ENCODE data around the gene TMEM239. TPM values are rescaled to one million over a fixed set of nuclear protein-coding genes. Genes with fewer than 3 reads are reported as not detected.
"Not testable (repeated sequence)": the region's sequence is repeated elsewhere in the genome, so short reads cannot be mapped to it uniquely, and the experiment has no call there.

The TMEM239 gene
- total RNA-seq, 1 donor from 2014 or later, result not detected

- no peaks in the 10 kb centered on the region for H3K9me3 ChIP-seq
- no peaks in the 10 kb centered on the region for H3K36me3 ChIP-seq
- H3K4me1 ChIP-seq, result peaks cover 13% of the 10 kb centered on the region
- no peak for DNase-seq (ENCODE audit: extremely low spot score in 2 of 2)
- H3K27me3 ChIP-seq, result no peaks in the 10 kb centered on the region
- H3K27ac ChIP-seq, result peak overlapping the region; percentile 53
- no peak overlapping the region for H3K4me3 ChIP-seq
- intact Hi-C loops (cut with DNase I), result no loop called here
- TF ChIP-seq, protein P1, sequence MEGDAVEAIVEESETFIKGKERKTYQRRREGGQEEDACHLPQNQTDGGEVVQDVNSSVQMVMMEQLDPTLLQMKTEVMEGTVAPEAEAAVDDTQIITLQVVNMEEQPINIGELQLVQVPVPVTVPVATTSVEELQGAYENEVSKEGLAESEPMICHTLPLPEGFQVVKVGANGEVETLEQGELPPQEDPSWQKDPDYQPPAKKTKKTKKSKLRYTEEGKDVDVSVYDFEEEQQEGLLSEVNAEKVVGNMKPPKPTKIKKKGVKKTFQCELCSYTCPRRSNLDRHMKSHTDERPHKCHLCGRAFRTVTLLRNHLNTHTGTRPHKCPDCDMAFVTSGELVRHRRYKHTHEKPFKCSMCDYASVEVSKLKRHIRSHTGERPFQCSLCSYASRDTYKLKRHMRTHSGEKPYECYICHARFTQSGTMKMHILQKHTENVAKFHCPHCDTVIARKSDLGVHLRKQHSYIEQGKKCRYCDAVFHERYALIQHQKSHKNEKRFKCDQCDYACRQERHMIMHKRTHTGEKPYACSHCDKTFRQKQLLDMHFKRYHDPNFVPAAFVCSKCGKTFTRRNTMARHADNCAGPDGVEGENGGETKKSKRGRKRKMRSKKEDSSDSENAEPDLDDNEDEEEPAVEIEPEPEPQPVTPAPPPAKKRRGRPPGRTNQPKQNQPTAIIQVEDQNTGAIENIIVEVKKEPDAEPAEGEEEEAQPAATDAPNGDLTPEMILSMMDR (IDR thresholded peaks at IDR 0.05), result no peak
- no peak for TF ChIP-seq POLR2AphosphoS5 (IDR thresholded peaks at IDR 0.05; ENCODE audit: insufficient read depth in 1 of 2, low read depth in 1 of 2)
- no peak for TF ChIP-seq POLR2A (IDR thresholded peaks at IDR 0.05)
Measured at GRCh38 chr20:2804852-2805688, 11.1 kb upstream of the TMEM239 start.

- H3K27ac ChIP-seq, result no peak overlapping the region
- TF ChIP-seq, protein P1 (IDR thresholded peaks at IDR 0.05), result no peak
- TF ChIP-seq POLR2AphosphoS5 (IDR thresholded peaks at IDR 0.05; ENCODE audit: insufficient read depth in 1 of 2, low read depth in 1 of 2), result no peak
- no peak for TF ChIP-seq POLR2A (IDR thresholded peaks at IDR 0.05)
- H3K36me3 ChIP-seq, result no peaks in the 10 kb centered on the region
- DNase-seq (ENCODE audit: extremely low spot score in 2 of 2), result no peak
- no peaks in the 10 kb centered on the region for H3K9me3 ChIP-seq
- intact Hi-C loops (cut with DNase I), result no loop called here
- no peak overlapping the region for H3K4me3 ChIP-seq
- H3K4me1 ChIP-seq, result peaks cover 6% of the 10 kb centered on the region
- H3K27me3 ChIP-seq, result no peaks in the 10 kb centered on the region
Measured at GRCh38 chr20:2805689-2806350, 10.3 kb upstream of the TMEM239 start.

DNA sequence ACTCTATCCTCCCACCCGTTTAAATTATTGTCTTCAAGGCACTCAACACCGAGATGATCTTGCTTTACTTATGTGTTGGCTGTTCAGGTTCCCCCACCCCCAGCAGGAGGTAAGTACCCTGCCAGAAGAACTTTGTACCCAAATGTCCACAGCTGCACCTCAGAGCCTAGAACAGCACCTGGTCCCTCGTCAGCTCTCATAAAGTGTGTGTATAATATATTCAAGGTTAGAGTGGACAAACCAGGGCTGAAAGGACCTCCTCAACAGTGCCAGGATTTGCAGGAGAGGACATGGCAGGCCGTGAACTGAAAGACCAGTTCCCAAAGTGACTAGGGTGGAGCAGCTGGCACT lies 9.8 kb upstream of the TMEM239 start:
- TF ChIP-seq, protein P1 (IDR thresholded peaks at IDR 0.05), result no peak
- TF ChIP-seq POLR2AphosphoS5 (IDR thresholded peaks at IDR 0.05; ENCODE audit: insufficient read depth in 1 of 2, low read depth in 1 of 2) (no peak), POLR2A (IDR thresholded peaks at IDR 0.05) (no peak)
- intact Hi-C loops (cut with DNase I), result no loop called here
- no peak for DNase-seq (ENCODE audit: extremely low spot score in 2 of 2)
- no peak overlapping the region for H3K27ac ChIP-seq
- H3K36me3 ChIP-seq, result no peaks in the 10 kb centered on the region
- no peak overlapping the region for H3K4me3 ChIP-seq
- H3K27me3 ChIP-seq, result no peaks in the 10 kb centered on the region
- peaks cover under 1% of the 10 kb centered on the region for H3K4me1 ChIP-seq
- no peaks in the 10 kb centered on the region for H3K9me3 ChIP-seq

GRCh38 chr20:2807019-2807418 lies 9.1 kb upstream of the TMEM239 start:
- DNase-seq (ENCODE audit: extremely low spot score in 2 of 2), result no peak
- H3K27ac ChIP-seq, result no peak overlapping the region
- H3K36me3 ChIP-seq, result no peaks in the 10 kb centered on the region
- no peaks in the 10 kb centered on the region for H3K9me3 ChIP-seq
- H3K27me3 ChIP-seq, result no peaks in the 10 kb centered on the region
- H3K4me1 ChIP-seq, result no peaks in the 10 kb centered on the region
- no peak overlapping the region for H3K4me3 ChIP-seq
- TF ChIP-seq, protein P1 (IDR thresholded peaks at IDR 0.05), result no peak
- TF ChIP-seq POLR2AphosphoS5 (IDR thresholded peaks at IDR 0.05; ENCODE audit: insufficient read depth in 1 of 2, low read depth in 1 of 2) (no peak), POLR2A (IDR thresholded peaks at IDR 0.05) (no peak)
- intact Hi-C loops (cut with DNase I), result no loop called here

DNA sequence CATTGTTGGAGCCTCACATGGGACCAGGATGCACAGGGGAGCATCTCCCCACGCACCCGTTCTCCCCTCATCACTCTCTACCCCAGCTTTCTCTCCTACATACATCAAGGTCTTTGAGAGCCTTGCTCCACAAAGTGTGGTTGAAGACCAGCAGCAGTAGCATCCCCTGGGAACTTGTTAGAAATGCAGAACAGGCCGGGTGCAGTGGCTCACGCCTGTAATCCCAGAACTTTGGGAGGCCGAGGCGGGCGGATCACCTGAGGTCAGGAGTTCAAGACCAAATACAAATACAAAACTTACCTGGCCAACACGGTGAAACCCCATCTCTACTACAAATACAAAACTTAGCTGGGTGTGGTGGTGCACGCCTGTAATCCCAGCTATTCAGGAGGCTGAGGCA lies 8.2 kb upstream of the TMEM239 start:
- H3K9me3 ChIP-seq; H3K4me3 ChIP-seq; H3K4me1 ChIP-seq; H3K36me3 ChIP-seq; H3K27me3 ChIP-seq; intact Hi-C loops (cut with DNase I); H3K27ac ChIP-seq; DNase-seq (ENCODE audit: extremely low spot score in 2 of 2): not testable (repeated sequence)
